Measurements from ENCODE around the gene DSG2.

DSG2 gene

DNA sequence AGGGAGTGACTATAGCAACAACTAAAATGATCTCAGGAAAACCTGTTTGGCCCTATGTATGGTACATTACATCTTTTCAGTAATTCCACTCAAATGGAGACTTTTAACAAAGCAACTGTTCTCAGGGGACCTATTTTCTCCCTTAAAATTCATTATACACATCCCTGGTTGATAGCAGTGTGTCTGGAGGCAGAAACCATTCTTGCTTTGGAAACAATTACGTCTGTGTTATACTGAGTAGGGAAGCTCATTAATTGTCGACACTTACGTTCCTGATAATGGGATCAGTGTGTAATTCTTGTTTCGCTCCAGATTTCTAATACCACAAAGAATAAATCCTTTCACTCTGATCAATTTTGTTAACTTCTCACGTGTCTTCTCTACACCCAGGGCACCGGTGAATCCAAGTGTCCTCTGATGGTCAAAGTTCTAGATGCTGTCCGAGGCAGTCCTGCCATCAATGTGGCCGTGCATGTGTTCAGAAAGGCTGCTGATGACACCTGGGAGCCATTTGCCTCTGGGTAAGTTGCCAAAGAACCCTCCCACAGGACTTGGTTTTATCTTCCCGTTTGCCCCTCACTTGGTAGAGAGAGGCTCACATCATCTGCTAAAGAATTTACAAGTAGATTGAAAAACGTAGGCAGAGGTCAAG is 94.7 kb downstream of the DSG2 start:
- no peak for DNase-seq

DNA sequence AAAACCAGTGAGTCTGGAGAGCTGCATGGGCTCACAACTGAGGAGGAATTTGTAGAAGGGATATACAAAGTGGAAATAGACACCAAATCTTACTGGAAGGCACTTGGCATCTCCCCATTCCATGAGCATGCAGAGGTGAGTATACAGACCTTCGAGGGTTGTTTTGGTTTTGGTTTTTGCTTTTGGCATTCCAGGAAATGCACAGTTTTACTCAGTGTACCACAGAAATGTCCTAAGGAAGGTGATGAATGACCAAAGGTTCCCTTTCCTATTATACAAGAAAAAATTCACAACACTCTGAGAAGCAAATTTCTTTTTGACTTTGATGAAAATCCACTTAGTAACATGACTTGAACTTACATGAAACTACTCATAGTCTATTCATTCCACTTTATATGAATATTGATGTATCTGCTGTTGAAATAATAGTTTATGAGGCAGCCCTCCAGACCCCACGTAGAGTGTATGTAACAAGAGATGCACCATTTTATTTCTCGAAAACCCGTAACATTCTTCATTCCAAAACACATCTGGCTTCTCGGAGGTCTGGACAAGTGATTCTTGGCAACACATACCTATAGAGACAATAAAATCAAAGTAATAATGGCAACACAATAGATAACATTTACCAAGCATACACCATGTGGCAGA is 97.3 kb downstream of the DSG2 start:
- DNase-seq: no peak

DNA sequence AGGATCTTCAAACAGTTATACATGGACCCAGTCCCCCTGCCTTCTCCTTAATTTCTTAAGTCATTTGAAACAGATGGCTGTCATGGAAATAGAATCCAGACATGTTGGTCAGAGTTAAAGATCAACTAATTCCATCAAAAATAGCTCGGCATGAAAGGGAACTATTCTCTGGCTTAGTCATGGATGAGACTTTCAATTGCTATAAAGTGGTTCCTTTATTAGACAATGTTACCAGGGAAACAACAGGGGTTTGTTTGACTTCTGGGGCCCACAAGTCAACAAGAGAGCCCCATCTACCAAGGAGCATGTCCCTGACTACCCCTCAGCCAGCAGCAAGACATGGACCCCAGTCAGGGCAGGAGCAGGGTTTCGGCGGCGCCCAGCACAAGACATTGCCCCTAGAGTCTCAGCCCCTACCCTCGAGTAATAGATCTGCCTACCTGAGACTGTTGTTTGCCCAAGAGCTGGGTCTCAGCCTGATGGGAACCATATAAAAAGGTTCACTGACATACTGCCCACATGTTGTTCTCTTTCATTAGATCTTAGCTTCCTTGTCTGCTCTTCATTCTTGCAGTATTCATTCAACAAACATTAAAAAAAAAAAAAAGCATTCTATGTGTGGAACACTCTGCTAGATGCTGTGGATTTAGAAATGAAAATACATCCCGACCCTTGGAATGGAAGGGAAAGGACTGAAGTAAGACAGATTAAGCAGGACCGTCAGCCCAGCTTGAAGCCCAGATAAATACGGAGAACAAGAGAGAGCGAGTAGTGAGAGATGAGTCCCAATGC is 98.3 kb downstream of the DSG2 start:
- DNase-seq: no peak

DNA sequence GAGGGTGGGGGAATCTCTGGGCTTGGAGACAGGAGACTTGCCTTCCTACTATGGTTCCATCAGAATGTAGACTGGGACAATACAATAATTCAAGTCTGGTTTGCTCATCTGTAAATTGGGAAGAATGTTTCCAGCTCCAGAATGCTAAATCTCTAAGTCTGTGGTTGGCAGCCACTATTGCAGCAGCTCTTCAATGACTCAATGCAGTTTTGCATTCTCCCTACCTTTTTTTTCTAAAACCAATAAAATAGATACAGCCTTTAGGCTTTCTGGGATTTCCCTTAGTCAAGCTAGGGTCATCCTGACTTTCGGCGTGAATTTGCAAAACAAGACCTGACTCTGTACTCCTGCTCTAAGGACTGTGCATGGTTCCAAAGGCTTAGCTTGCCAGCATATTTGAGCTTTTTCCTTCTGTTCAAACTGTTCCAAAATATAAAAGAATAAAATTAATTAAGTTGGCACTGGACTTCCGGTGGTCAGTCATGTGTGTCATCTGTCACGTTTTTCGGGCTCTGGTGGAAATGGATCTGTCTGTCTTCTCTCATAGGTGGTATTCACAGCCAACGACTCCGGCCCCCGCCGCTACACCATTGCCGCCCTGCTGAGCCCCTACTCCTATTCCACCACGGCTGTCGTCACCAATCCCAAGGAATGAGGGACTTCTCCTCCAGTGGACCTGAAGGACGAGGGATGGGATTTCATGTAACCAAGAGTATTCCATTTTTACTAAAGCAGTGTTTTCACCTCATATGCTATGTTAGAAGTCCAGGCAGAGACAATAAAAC is 100.2 kb downstream of the DSG2 start:
- DNase-seq: no peak
